ENCODE measurements around the gene LRRC46.

DNA sequence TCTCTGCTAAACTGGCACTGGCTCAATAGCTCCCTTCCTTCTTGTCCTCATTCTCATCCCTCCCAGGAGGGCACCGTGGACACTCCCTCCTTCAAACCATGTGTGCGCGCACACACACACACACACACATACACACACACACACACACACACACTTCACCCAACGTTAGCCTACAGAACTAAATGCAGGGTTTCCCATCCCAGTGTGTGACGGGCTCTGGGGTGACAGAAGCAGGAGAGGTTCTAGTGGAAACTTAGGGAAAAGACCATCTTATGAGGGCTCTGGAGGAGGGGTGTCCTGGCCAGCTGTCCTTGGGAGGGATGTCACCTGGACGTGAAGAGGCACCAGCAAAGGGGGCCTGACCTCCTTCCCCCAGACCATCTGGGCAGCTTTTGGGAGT lies 29.6 kb upstream of the LRRC46 start:
- no peak for TF ChIP-seq TCF12 (IDR thresholded peaks at IDR 0.05)
- TF ChIP-seq TCF12 (CRISPR knock-in tag; IDR thresholded peaks at IDR 0.05), result no peak
- TF ChIP-seq FOXM1 (CRISPR knock-in tag; IDR thresholded peaks at IDR 0.05), result no peak
- no peak for TF ChIP-seq ZNF652 (CRISPR knock-in tag; IDR thresholded peaks at IDR 0.05; ENCODE audit: borderline replicate concordance, low read depth)
- no peak for TF ChIP-seq CTCF (CRISPR knock-in tag; IDR thresholded peaks at IDR 0.05)
- TF ChIP-seq TARDBP (CRISPR knock-in tag; IDR thresholded peaks at IDR 0.05), result no peak
- no peak for TF ChIP-seq RNF2 (conservative IDR thresholded peaks at IDR 0.05; ENCODE audit: low read depth)
- no peak for TF ChIP-seq BHLHE40 (IDR thresholded peaks at IDR 0.05; ENCODE audit: low read length)
- no peak for TF ChIP-seq EEA1 (CRISPR knock-in tag; IDR thresholded peaks at IDR 0.05; ENCODE audit: borderline replicate concordance)
- no peak for TF ChIP-seq SRF (IDR thresholded peaks at IDR 0.05; ENCODE audit: low read depth, low read length)
- no peak for TF ChIP-seq ZNF780A (CRISPR knock-in tag; IDR thresholded peaks at IDR 0.05)
- no peak for TF ChIP-seq POLR2A (IDR thresholded peaks at IDR 0.05; ENCODE audit: insufficient read depth in 1 of 2, low read depth in 2 of 2, low read length in 2 of 2)
- TF ChIP-seq, protein P1, sequence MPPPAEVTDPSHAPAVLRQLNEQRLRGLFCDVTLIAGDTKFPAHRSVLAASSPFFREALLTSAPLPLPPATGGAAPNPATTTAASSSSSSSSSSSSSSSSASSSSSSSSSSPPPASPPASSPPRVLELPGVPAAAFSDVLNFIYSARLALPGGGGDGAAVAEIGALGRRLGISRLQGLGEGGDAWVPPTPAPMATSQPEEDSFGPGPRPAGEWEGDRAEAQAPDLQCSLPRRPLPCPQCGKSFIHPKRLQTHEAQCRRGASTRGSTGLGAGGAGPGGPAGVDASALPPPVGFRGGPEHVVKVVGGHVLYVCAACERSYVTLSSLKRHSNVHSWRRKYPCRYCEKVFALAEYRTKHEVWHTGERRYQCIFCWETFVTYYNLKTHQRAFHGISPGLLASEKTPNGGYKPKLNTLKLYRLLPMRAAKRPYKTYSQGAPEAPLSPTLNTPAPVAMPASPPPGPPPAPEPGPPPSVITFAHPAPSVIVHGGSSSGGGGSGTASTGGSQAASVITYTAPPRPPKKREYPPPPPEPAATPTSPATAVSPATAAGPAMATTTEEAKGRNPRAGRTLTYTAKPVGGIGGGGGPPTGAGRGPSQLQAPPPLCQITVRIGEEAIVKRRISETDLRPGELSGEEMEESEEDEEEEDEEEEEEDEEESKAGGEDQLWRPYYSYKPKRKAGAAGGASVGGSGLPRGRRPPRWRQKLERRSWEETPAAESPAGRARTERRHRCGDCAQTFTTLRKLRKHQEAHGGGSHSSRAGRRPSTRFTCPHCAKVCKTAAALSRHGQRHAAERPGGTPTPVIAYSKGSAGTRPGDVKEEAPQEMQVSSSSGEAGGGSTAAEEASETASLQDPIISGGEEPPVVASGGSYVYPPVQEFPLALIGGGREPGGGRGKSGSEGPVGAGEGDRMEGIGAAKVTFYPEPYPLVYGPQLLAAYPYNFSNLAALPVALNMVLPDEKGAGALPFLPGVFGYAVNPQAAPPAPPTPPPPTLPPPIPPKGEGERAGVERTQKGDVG (CRISPR knock-in tag; IDR thresholded peaks at IDR 0.05; ENCODE audit: borderline replicate concordance), result no peak

Measured in HepG2 (cell line).